Ovary (tissue), 9 donors: ENCODE results near the gene ASIC4. TPM values are rescaled to one million over a fixed set of nuclear protein-coding genes. Genes with fewer than 3 reads are reported as not detected.
A peak's percentile ranks its signal among the peaks of the same experiment; 100 is the strongest.

Experiments used
- DNase-seq, 5 donors: peaks; one replicate each; pipeline ENCODE4 v3.0.0-alpha.2; 2019 to 2020
- H3K27ac ChIP-seq, 2 donors: fragments of 200-600 bp; one replicate each; pipeline versions ENCODE4 v1.5.1 to v1.8.0; 2019 to 2022
- H3K27me3 ChIP-seq: fragments of 200-600 bp; one replicate; pipeline ENCODE4 v1.8.0; 2022
- H3K36me3 ChIP-seq: fragments of 200-600 bp; sonication (generic); one replicate; pipeline ENCODE4 v1.5.1; 2019
- H3K4me1 ChIP-seq: one replicate; pipeline ENCODE4 v1.8.1; 2013; ENCODE audit warnings: mild to moderate bottlenecking, moderate library complexity; ENCODE audit not compliant: insufficient read depth
- H3K4me3 ChIP-seq: fragments of 200-600 bp; sonication (generic); one replicate; pipeline ENCODE4 v1.5.1; 2017
- H3K9me3 ChIP-seq, 2 donors: fragments of 200-600 bp in 1 of 2; sonication (generic) in 1 of 2; one replicate each; pipeline versions ENCODE4 v1.5.1 to v1.8.1; 2013 to 2019; ENCODE audit warnings: mild to moderate bottlenecking in 1 of 2, moderate library complexity in 1 of 2
- CTCF ChIP-seq, 3 donors: fragments of 450-650 bp in 2 of 3; fragments of 200-600 bp in 1 of 3; IDR thresholded peaks; one replicate each; pipeline versions ENCODE4 v1.5.1 to v1.8.0; 2016 to 2022; ENCODE audit warnings: antibody characterized with exemption in 3 of 3, mild to moderate bottlenecking in 1 of 3
- EP300 ChIP-seq: sonication (generic); formaldehyde crosslinking; IDR thresholded peaks from one replicate; pipeline ENCODE4 v1.6.1; 2017; ENCODE audit warnings: antibody characterized with exemption
- POLR2A ChIP-seq: fragments of 450-650 bp; IDR thresholded peaks from one replicate; pipeline ENCODE4 v1.6.1; 2017; ENCODE audit warnings: antibody characterized with exemption, mild to moderate bottlenecking, moderate library complexity
- WGBS, 3 donors: extraction: QIAGEN DNeasy Blood & Tissue Kit in 1 of 3; methylation state at CpG; one replicate each; pipeline versions ENCODE4 v1.1.5 to v1.1.7; 2013 to 2017; 5-methylcytosine and 5-hydroxymethylcytosine counted together
- intact Hi-C, 4 donors: fragments of 100-400 bp; cut with DNase I; formaldehyde crosslinking; loops; one replicate each; pipeline versions ENCODE4 v1.11.0 to v1.15.1; 2022 to 2023
- polyA plus RNA-seq, 2 donors: library from polyadenylated mRNA; stranded (reverse); fragments of 200-250 nt in 1 of 2; fragments of 350-450 nt in 1 of 2; fragmentation: Illumina TruSeq in 1 of 2; extraction: RNeasy Lipid Tissue Mini Kit (QIAGEN cat#74804) in 1 of 2; gene quantifications; one replicate each; pipeline ENCODE4 v1.2.3, GENCODE V29; 2013 to 2014
- total RNA-seq, 7 donors: library from RNA; depleted of rRNA in 2 of 7; stranded (reverse); fragments of >200 nt in 2 of 7; fragmentation: NEBNext Ultra II Directional in 3 of 7; extraction: Animal tissue kit (Norgen Biotek cat#: 25700) in 3 of 7; gene quantifications; one replicate each; pipeline versions ENCODE4 v1.1.0 to v1.2.4, GENCODE V29; 2016 to 2023
- donor health status: DM: no; HTN: no; CAD: no; lungs with moderate emphysema.
- donor health status: DM: no; HTN: no; CAD: no.
- donor health status: Bipolar disorder and iron deficiency.
- donor health status: DM: yes; HTN: yes; CAD: no.
- donor health status: DM: no; HTN: no; CAD: no.
- donor health status: DM: yes; HTN: yes; CAD: no.

Gene ASIC4
- total and polyA plus RNA-seq, 9 donors: 0.05 to 0.28 (median 0.17) TPM; not detected in 5

DNA sequence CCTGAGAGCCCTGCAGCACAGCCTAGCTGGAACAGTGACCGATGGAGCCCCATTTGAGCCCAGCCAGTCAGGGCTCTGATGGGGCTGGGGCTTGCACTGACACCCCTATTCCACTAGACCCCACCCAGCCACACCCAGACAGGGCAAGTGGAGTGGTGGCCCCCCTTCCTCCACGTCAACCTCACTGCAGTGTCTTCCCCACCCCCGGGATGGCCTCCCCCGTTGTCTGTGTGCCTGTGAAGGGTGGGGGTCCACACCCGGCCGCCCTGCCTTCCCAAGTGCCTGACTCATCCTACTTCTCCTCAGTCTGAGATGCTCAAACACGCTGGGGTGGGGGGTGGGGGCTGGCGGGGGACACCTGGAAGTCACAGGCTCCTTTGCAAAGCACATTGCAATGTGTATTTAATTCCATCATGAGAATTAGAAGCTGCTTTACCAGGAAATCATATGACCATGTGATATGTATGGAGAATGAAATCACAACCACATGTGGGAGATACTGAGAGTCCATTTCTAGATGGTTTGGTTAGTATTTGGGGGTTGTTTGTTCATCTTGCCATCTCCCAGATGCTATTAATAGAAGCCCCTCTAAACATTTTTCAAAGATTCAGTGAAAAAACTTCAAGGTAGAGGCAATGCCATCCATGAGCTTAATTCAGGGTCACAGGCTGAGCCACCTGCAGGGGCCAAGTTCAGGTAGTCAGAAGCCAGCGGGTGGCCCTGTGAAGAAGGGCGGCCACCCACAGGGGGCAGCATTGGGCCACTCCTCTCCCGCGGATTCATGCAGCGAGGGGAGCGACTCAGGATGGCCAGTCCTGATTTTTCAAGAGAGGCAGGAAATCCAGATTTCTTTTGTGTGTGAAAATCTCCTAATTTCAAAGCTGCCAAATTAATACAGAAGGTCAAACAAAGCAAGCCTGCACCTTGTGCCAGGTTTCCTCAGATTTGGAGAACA lies 38.3 kb upstream of the ASIC4 start:
- no peak overlapping the region for H3K4me3 ChIP-seq
- H3K27ac ChIP-seq: no peak overlapping the region
- H3K36me3 ChIP-seq: no peaks in the 10 kb centered on the region
- 34 to 41% (median 37%) methylated on average over 14 of the region's 14 CpGs for WGBS, 3 donors
- no peaks in the 10 kb centered on the region for H3K27me3 ChIP-seq
- peaks cover 3% of the 10 kb centered on the region for H3K4me1 ChIP-seq
- peak; percentile 68 to 86 (median 82) for DNase-seq
- TF ChIP-seq CTCF (IDR thresholded peaks at IDR 0.05) (peak; percentile 76 to 82 (median 80)), EP300 (no peak), POLR2A (no peak)
- H3K9me3 ChIP-seq: no peaks in the 10 kb centered on the region
- intact Hi-C loops: loop anchor here in 3 of 4 donors (2.0 to 10.0 kb wide), 3 partner anchors 49 to 59 kb away; no protein-coding TSS in a partner anchor

- no peak for TF ChIP-seq POLR2A
- TF ChIP-seq CTCF (IDR thresholded peaks at IDR 0.05): no peak
- TF ChIP-seq EP300: no peak
- peak in 3 of 5 donors; percentile 19 to 68 (median 59) for DNase-seq
- Histone ChIP-seq H3K36me3 (no peaks in the 10 kb centered on the region), H3K4me3 (no peak overlapping the region), H3K9me3 (no peaks in the 10 kb centered on the region), H3K27me3 (no peaks in the 10 kb centered on the region), H3K4me1 (peaks cover 3% of the 10 kb centered on the region), H3K27ac (no peak overlapping the region)
- intact Hi-C loops: loop anchor here in 3 of 4 donors (2.0 to 10.0 kb wide), 3 partner anchors 48 to 58 kb away; no protein-coding TSS in a partner anchor
- WGBS, 3 donors: 9 to 20% (median 10%) methylated on average over 16 of the region's 16 CpGs
Observed at GRCh38 chr2:219476652-219477151, 37.6 kb upstream of the ASIC4 start.

GRCh38 chr2:219477179-219477578 lies 37.1 kb upstream of the ASIC4 start:
- H3K4me1 ChIP-seq: peaks cover 3% of the 10 kb centered on the region
- no peaks in the 10 kb centered on the region for H3K36me3 ChIP-seq
- H3K27ac ChIP-seq: no peak overlapping the region
- H3K9me3 ChIP-seq: no peaks in the 10 kb centered on the region
- peak in 1 of 5 donors; percentile 7 for DNase-seq
- H3K4me3 ChIP-seq: no peak overlapping the region
- intact Hi-C loops: loop anchor here in 3 of 4 donors (2.0 to 10.0 kb wide), 3 partner anchors 48 to 58 kb away; no protein-coding TSS in a partner anchor
- TF ChIP-seq EP300 (no peak), CTCF (IDR thresholded peaks at IDR 0.05) (no peak), POLR2A (no peak)
- WGBS, 3 donors: 82 to 85% (median 84%) methylated on average over 13 of the region's 13 CpGs
- no peaks in the 10 kb centered on the region for H3K27me3 ChIP-seq

DNA sequence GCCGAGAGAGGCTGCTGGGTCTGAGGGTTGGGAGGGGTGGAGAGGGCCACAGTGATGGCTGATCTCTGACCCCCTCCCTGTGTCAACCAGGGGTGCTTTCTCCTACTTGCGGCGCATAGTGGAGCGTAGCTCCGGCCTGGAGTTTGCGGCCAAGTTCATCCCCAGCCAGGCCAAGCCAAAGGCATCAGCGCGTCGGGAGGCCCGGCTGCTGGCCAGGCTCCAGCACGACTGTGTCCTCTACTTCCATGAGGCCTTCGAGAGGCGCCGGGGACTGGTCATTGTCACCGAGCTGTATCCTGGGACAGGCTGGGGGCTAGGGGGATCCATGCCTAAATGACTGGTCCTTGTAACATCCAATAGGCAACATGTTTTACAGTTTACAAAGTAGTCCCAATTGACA lies 36.5 kb upstream of the ASIC4 start:
- peak in 1 of 5 donors; percentile 8 for DNase-seq
- no peak overlapping the region for H3K4me3 ChIP-seq
- H3K4me1 ChIP-seq: peaks cover 3% of the 10 kb centered on the region
- no peaks in the 10 kb centered on the region for H3K9me3 ChIP-seq
- H3K36me3 ChIP-seq: no peaks in the 10 kb centered on the region
- no peaks in the 10 kb centered on the region for H3K27me3 ChIP-seq
- no peak for TF ChIP-seq CTCF (IDR thresholded peaks at IDR 0.05)
- no peak for TF ChIP-seq EP300
- no peak for TF ChIP-seq POLR2A
- intact Hi-C loops: loop anchor here in 3 of 4 donors (2.0 to 10.0 kb wide), 3 partner anchors 47 to 57 kb away; no protein-coding TSS in a partner anchor
- WGBS, 3 donors: 86 to 91% (median 90%) methylated on average over 15 of the region's 15 CpGs
- no peak overlapping the region for H3K27ac ChIP-seq
